ENCODE measurements around the gene FAM184B.

The FAM184B gene

DNA sequence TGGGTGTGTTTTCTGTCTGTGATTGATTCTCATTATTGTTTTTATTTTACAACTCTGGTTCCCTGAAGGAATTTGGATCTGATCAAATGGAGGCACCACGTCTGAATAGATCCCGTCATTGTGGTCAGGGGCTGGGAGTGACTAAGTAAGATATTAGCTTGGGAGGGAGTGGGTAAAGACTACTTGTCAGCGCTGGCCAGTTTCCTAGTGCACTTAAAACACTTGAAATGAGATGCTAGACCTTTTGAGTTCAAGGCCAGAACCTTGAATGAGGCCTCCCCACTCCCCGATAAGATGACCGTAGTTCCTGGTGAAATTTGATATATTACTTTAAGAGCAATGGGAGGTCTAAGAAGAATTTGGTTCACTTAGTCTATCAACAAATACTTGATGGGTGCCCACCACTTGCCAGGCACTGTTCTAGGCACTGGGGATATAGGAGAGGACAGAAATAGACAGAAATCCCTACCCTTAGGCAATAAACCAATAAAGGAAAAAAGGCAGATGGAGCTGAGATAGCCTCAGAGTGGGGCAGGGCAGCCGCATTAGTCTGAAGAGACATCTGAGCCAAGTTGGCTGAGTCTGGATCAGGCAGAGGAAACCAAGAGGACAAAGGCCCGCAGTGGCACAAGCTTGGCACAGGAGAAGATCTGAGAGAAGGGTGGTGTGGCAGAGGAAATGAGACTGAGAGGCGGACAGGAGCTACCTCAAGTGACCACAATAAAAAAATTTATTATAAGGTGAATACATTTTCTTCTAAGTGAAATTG lies 11.8 kb downstream of the FAM184B start:
- no peaks in the 10 kb centered on the region for H3K9me3 ChIP-seq (ENCODE audit: control insufficient read depth, insufficient read depth, low read depth, low read length)
- no peaks in the 10 kb centered on the region for H3K4me1 ChIP-seq (ENCODE audit: control insufficient read depth, insufficient read depth, low read length)
- no peak overlapping the region for H3K27ac ChIP-seq (ENCODE audit: extremely low read depth, low read depth, low read length)
- H3K4me3 ChIP-seq (ENCODE audit: low read depth, low read length) = no peak overlapping the region
- no peak for TF ChIP-seq ZNF596 (tag by site-specific recombination; IDR thresholded peaks at IDR 0.05)
- no peak for TF ChIP-seq ZNF211 (tag by site-specific recombination; IDR thresholded peaks at IDR 0.05; ENCODE audit: low read depth)
- TF ChIP-seq BCL11B (tag by site-specific recombination; IDR thresholded peaks at IDR 0.05; ENCODE audit: low read depth) = no peak
- no peak for TF ChIP-seq ZNF654 (tag by site-specific recombination; IDR thresholded peaks at IDR 0.05; ENCODE audit: low read depth)
- TF ChIP-seq ZNF585B (tag by site-specific recombination; IDR thresholded peaks at IDR 0.05) = no peak
- TF ChIP-seq, protein P1, sequence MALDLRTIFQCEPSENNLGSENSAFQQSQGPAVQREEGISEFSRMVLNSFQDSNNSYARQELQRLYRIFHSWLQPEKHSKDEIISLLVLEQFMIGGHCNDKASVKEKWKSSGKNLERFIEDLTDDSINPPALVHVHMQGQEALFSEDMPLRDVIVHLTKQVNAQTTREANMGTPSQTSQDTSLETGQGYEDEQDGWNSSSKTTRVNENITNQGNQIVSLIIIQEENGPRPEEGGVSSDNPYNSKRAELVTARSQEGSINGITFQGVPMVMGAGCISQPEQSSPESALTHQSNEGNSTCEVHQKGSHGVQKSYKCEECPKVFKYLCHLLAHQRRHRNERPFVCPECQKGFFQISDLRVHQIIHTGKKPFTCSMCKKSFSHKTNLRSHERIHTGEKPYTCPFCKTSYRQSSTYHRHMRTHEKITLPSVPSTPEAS (tag by site-specific recombination; IDR thresholded peaks at IDR 0.05) = no peak
- TF ChIP-seq MYNN (tag by site-specific recombination; IDR thresholded peaks at IDR 0.05; ENCODE audit: borderline replicate concordance) = no peak
- no peak for TF ChIP-seq ZXDB (tag by site-specific recombination; IDR thresholded peaks at IDR 0.05)
- TF ChIP-seq ZFP37 (tag by site-specific recombination; IDR thresholded peaks at IDR 0.05) = no peak
- CTCF ChIA-PET = no interaction called here
- H3K36me3 ChIP-seq (ENCODE audit: control insufficient read depth in 2 of 2, insufficient read depth in 1 of 2, low read length in 2 of 2) = no peaks in the 10 kb centered on the region
- POLR2A ChIA-PET = no interaction called here

DNA sequence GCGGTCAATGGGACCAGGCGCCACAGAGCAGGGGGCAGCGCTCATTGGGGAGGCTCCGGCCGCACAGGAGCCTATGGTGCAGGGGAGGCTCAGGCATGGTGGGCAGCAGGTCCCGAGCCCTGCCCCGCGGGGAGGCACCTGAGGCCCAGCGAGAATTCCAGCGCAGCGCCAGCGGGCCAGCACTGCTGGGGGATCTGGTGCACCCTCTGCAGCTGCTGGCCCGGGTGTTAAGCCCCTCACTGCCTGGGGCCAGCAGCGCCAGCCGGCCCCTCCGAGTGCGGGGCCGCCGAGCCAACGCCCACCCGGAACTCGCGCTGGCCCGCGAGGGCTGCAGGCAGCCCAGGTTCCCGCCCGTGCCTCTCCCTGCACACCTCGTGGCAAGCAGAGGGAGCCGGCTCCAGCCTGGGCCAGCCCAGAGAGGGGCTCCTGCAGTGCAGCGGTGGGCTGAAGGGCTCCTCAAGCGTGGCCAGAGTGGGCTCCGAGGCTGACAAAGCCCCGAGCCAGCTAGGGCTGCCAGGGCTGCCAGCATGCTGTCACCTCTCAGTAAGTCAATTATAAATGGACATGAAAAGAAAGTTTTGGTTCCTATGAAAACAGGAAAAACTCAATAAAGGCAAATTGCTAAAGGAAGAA lies 14.5 kb downstream of the FAM184B start:
- H3K27ac ChIP-seq (ENCODE audit: extremely low read depth, low read depth, low read length) = no peak overlapping the region
- no peaks in the 10 kb centered on the region for H3K9me3 ChIP-seq (ENCODE audit: control insufficient read depth, insufficient read depth, low read depth, low read length)
- no peaks in the 10 kb centered on the region for H3K36me3 ChIP-seq (ENCODE audit: control insufficient read depth in 2 of 2, insufficient read depth in 1 of 2, low read length in 2 of 2)
- H3K4me1 ChIP-seq (ENCODE audit: control insufficient read depth, insufficient read depth, low read length) = no peaks in the 10 kb centered on the region
- H3K4me3 ChIP-seq (ENCODE audit: low read depth, low read length) = no peak overlapping the region
- ChIA-PET CTCF (no interaction called here), POLR2A (no interaction called here)
- TF ChIP-seq, protein P2, sequence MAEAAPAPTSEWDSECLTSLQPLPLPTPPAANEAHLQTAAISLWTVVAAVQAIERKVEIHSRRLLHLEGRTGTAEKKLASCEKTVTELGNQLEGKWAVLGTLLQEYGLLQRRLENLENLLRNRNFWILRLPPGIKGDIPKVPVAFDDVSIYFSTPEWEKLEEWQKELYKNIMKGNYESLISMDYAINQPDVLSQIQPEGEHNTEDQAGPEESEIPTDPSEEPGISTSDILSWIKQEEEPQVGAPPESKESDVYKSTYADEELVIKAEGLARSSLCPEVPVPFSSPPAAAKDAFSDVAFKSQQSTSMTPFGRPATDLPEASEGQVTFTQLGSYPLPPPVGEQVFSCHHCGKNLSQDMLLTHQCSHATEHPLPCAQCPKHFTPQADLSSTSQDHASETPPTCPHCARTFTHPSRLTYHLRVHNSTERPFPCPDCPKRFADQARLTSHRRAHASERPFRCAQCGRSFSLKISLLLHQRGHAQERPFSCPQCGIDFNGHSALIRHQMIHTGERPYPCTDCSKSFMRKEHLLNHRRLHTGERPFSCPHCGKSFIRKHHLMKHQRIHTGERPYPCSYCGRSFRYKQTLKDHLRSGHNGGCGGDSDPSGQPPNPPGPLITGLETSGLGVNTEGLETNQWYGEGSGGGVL (tag by site-specific recombination; IDR thresholded peaks at IDR 0.05) = no peak
- no peak for TF ChIP-seq ZNF211 (tag by site-specific recombination; IDR thresholded peaks at IDR 0.05; ENCODE audit: low read depth)
- no peak for TF ChIP-seq ZNF404 (tag by site-specific recombination; IDR thresholded peaks at IDR 0.05)
- no peak for TF ChIP-seq HOXC10 (CRISPR knock-in tag; IDR thresholded peaks at IDR 0.05)
- TF ChIP-seq ZNF175 (tag by site-specific recombination; IDR thresholded peaks at IDR 0.05) = no peak
- no peak for TF ChIP-seq ZNF274 (IDR thresholded peaks at IDR 0.05; ENCODE audit: low read length)
- TF ChIP-seq ZNF274 (tag by site-specific recombination; IDR thresholded peaks at IDR 0.05; ENCODE audit: borderline replicate concordance) = no peak
- no peak for TF ChIP-seq ZNF530 (tag by site-specific recombination; IDR thresholded peaks at IDR 0.05; ENCODE audit: low read depth)
- TF ChIP-seq, protein P3, sequence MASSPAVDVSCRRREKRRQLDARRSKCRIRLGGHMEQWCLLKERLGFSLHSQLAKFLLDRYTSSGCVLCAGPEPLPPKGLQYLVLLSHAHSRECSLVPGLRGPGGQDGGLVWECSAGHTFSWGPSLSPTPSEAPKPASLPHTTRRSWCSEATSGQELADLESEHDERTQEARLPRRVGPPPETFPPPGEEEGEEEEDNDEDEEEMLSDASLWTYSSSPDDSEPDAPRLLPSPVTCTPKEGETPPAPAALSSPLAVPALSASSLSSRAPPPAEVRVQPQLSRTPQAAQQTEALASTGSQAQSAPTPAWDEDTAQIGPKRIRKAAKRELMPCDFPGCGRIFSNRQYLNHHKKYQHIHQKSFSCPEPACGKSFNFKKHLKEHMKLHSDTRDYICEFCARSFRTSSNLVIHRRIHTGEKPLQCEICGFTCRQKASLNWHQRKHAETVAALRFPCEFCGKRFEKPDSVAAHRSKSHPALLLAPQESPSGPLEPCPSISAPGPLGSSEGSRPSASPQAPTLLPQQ (tag by site-specific recombination; IDR thresholded peaks at IDR 0.05) = no peak
- TF ChIP-seq ZNF837 (tag by site-specific recombination; IDR thresholded peaks at IDR 0.05) = no peak
- no peak for TF ChIP-seq ZNF140 (tag by site-specific recombination; IDR thresholded peaks at IDR 0.05)
